Activated T-cell treated with anti-CD3 and anti-CD28 coated beads, Interleukin-2, amount 50 U/mL, for 1 hour (primary cell): Measurements from ENCODE around the gene PIP5KL1.
A peak's percentile ranks its signal among the peaks of the same experiment; 100 is the strongest.

Experiments
- DNase-seq: peaks from one replicate; pipeline ENCODE4 v3.0.0-alpha.2; 2020

Gene PIP5KL1

GRCh38 chr9:127968042-127968441 is 37.5 kb upstream of the PIP5KL1 start:
- DNase-seq, result peak; percentile 58

GRCh38 chr9:127967151-127967809 is 36.7 kb upstream of the PIP5KL1 start:
- DNase-seq, result peak; percentile 22

- no peak for DNase-seq
Measured at GRCh38 chr9:127966416-127967150, 36.0 kb upstream of the PIP5KL1 start.

- DNase-seq, result no peak
Measured at GRCh38 chr9:127965953-127966352, 35.4 kb upstream of the PIP5KL1 start.

GRCh38 chr9:127963359-127964064 is 32.9 kb upstream of the PIP5KL1 start:
- DNase-seq, result no peak

- no peak for DNase-seq
Measured at GRCh38 chr9:127963041-127963358, 32.4 kb upstream of the PIP5KL1 start.

GRCh38 chr9:127962278-127962677 is 31.7 kb upstream of the PIP5KL1 start:
- DNase-seq, result no peak

- no peak for DNase-seq
Measured at GRCh38 chr9:127961613-127962155, 31.1 kb upstream of the PIP5KL1 start.

- no peak for DNase-seq
Measured at GRCh38 chr9:127961155-127961490, 30.5 kb upstream of the PIP5KL1 start.

GRCh38 chr9:127960410-127961154 is 30.0 kb upstream of the PIP5KL1 start:
- DNase-seq, result no peak

GRCh38 chr9:127959841-127960409 is 29.3 kb upstream of the PIP5KL1 start:
- DNase-seq, result no peak

- no peak for DNase-seq
Measured at GRCh38 chr9:127959398-127959797, 28.8 kb upstream of the PIP5KL1 start.

- DNase-seq, result no peak
Measured at GRCh38 chr9:127958728-127959127, 28.2 kb upstream of the PIP5KL1 start.

GRCh38 chr9:127955294-127956015 is 24.9 kb upstream of the PIP5KL1 start:
- DNase-seq, result peak; percentile 82

- DNase-seq, result no peak
Measured at GRCh38 chr9:127954831-127955293, 24.3 kb upstream of the PIP5KL1 start.

GRCh38 chr9:127953768-127954505 is 23.4 kb upstream of the PIP5KL1 start:
- no peak for DNase-seq

GRCh38 chr9:127953154-127953553 is 22.6 kb upstream of the PIP5KL1 start:
- DNase-seq, result no peak

GRCh38 chr9:127950513-127951289 is 20.1 kb upstream of the PIP5KL1 start:
- no peak for DNase-seq

GRCh38 chr9:127949827-127950512 is 19.4 kb upstream of the PIP5KL1 start:
- no peak for DNase-seq
